Endothelial cell of umbilical vein (primary cell): ENCODE data around the gene WDR55.

Source experiments
- EZH2 ChIP-seq: IDR thresholded peaks from 2 replicates; pipeline ENCODE4 v1.6.1; 2012; ENCODE audit warnings: borderline replicate concordance, low read depth, mild to moderate bottlenecking, moderate library complexity, low read length, inconsistent platforms; ENCODE audit not compliant: severe bottlenecking
- FOS ChIP-seq: IDR thresholded peaks from 2 replicates; pipeline ENCODE4 v1.6.1; 2011; ENCODE audit warnings: mild to moderate bottlenecking, low read length, moderate library complexity, borderline replicate concordance; ENCODE audit not compliant: insufficient read depth
- GATA2 ChIP-seq: IDR thresholded peaks from 2 replicates; pipeline ENCODE4 v1.7.0; 2011; ENCODE audit warnings: low read depth, mild to moderate bottlenecking, moderate library complexity, mixed read lengths, low read length; ENCODE audit not compliant: insufficient read length, insufficient read depth
- JUN ChIP-seq: IDR thresholded peaks from 2 replicates; pipeline ENCODE4 v1.6.1; 2011; ENCODE audit warnings: borderline replicate concordance, low read depth; ENCODE audit not compliant: insufficient read length, insufficient read depth
- MYC ChIP-seq: IDR thresholded peaks from one replicate; pipeline ENCODE4 v1.6.1; 2011; ENCODE audit warnings: mild to moderate bottlenecking, low read depth, low read length
- POLR2A ChIP-seq: IDR thresholded peaks from 2 replicates; pipeline ENCODE4 v1.6.1; 2012; ENCODE audit warnings: low read depth, mild to moderate bottlenecking, control low read depth, low read length
- POLR2AphosphoS5 ChIP-seq: IDR thresholded peaks from 2 replicates; pipeline ENCODE4 v1.6.1; 2012; ENCODE audit warnings: low read depth, mild to moderate bottlenecking, control low read depth, low read length, moderate library complexity; ENCODE audit not compliant: insufficient read depth
- TF ChIP-seq, protein P1 (sequence below), 2 donors: IDR thresholded peaks; 1 replicate in 1 of 2; 2 replicates in 1 of 2; pipeline ENCODE4 v1.5.1; 2011; ENCODE audit warnings: low read length in 2 of 2, mild to moderate bottlenecking in 2 of 2, moderate library complexity in 2 of 2, control low read depth in 1 of 2, inconsistent platforms in 1 of 2, low read depth in 1 of 2; ENCODE audit not compliant: insufficient read depth in 1 of 2; ENCODE audit errors: extremely low read depth in 1 of 2
- TF ChIP-seq, protein P2 (sequence below): IDR thresholded peaks from 2 replicates; pipeline ENCODE4 v1.6.1; 2011; ENCODE audit not compliant: insufficient read depth, insufficient read length

GRCh38 chr5:140630292-140631035 is 34.2 kb upstream of the WDR55 start:
- TF ChIP-seq, protein P1, sequence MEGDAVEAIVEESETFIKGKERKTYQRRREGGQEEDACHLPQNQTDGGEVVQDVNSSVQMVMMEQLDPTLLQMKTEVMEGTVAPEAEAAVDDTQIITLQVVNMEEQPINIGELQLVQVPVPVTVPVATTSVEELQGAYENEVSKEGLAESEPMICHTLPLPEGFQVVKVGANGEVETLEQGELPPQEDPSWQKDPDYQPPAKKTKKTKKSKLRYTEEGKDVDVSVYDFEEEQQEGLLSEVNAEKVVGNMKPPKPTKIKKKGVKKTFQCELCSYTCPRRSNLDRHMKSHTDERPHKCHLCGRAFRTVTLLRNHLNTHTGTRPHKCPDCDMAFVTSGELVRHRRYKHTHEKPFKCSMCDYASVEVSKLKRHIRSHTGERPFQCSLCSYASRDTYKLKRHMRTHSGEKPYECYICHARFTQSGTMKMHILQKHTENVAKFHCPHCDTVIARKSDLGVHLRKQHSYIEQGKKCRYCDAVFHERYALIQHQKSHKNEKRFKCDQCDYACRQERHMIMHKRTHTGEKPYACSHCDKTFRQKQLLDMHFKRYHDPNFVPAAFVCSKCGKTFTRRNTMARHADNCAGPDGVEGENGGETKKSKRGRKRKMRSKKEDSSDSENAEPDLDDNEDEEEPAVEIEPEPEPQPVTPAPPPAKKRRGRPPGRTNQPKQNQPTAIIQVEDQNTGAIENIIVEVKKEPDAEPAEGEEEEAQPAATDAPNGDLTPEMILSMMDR (IDR thresholded peaks at IDR 0.05; ENCODE audit: extremely low read depth in 1 of 2, insufficient read depth in 1 of 2, low read depth in 1 of 2, low read length in 2 of 2): no peak
- TF ChIP-seq POLR2A (no peak), EZH2 (no peak), POLR2AphosphoS5 (no peak), GATA2 (no peak), JUN (no peak), MYC (no peak), FOS (no peak)
- TF ChIP-seq, protein P2, sequence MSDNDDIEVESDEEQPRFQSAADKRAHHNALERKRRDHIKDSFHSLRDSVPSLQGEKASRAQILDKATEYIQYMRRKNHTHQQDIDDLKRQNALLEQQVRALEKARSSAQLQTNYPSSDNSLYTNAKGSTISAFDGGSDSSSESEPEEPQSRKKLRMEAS: no peak
